ENCODE measurements around the gene ZNF672. TPM values are rescaled to one million over a fixed set of nuclear protein-coding genes. Genes with fewer than 3 reads are reported as not detected.
A peak's percentile ranks its signal among the peaks of the same experiment; 100 is the strongest.

ZNF672 gene
- total RNA-seq, 3 donors from 2014 or later, result 23.2 to 31.6 (median 27.2) TPM

- no peaks in the 10 kb centered on the region for H3K9me3 ChIP-seq
- H3K4me3 ChIP-seq, result no peak overlapping the region
- no peak overlapping the region for H3K27ac ChIP-seq
- no peak for DNase-seq (ENCODE audit: low spot score in 2 of 2)
- intact Hi-C loops (cut with DNase I; ENCODE audit: low total_unique reads), result no loop called here
- TF ChIP-seq CTCF (IDR thresholded peaks at IDR 0.05) (no peak), POLR2AphosphoS5 (IDR thresholded peaks at IDR 0.05) (no peak), POLR2A (IDR thresholded peaks at IDR 0.05) (no peak)
- H3K36me3 ChIP-seq, result no peaks in the 10 kb centered on the region
- H3K27me3 ChIP-seq, result no peaks in the 10 kb centered on the region
- H3K4me1 ChIP-seq, result peaks cover 5 to 19% of the 10 kb centered on the region in 2 donors
Observed at GRCh38 chr1:248821101-248821500, 16.9 kb upstream of the ZNF672 start.

GRCh38 chr1:248821641-248822040, 16.4 kb upstream of the ZNF672 start:
- Histone ChIP-seq H3K27me3 (no peaks in the 10 kb centered on the region), H3K27ac (no peak overlapping the region), H3K9me3 (no peaks in the 10 kb centered on the region), H3K4me3 (no peak overlapping the region), H3K4me1 (peaks cover 5 to 19% of the 10 kb centered on the region in 2 donors), H3K36me3 (no peaks in the 10 kb centered on the region)
- intact Hi-C loops (cut with DNase I; ENCODE audit: low total_unique reads), result no loop called here
- TF ChIP-seq POLR2AphosphoS5 (IDR thresholded peaks at IDR 0.05) (no peak), POLR2A (IDR thresholded peaks at IDR 0.05) (no peak), CTCF (IDR thresholded peaks at IDR 0.05) (no peak)
- DNase-seq (ENCODE audit: low spot score in 2 of 2), result peak in 1 of 2 donors; percentile 5

DNA sequence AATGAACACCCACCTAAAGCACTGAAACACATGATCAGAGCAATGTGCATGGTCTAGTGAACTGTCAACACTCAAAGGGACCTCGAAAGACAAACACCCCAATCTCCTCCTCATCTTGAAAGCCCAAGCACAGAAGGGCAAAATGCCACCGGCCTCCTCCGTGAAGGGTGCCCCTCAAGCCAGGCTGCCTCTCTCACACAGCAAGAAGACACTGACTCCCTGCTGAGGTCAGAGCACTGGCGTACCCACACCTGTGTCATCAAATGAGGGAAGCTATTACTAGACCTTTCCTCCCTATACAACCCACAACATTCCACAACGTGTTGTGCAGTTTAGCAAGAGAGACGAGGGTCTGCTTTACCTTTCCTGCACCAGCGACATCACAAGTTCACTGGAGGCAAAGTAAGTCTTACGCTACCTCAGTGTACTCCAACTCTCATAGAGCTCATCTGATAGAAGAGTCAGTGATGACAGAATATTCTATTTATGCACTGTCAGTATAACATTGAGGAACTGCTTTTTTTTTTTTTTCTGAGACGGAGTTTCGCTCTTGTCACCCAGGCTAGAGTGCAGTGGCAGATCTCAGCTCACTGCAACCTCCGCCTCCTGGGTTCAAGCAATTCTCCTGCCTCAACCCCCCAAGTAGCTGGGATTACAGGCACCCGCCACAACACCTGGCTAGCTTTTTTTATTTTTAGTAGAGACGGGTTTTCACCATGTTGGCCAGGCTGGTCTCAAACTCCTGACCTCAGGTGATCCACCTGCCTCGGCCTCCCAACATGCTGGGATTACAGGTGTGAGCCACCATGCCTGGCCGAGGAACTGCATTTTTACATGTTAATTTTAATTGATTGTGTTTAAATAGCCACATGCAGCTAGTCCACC, 15.6 kb upstream of the ZNF672 start:
- TF ChIP-seq POLR2A (IDR thresholded peaks at IDR 0.05) (no peak), CTCF (IDR thresholded peaks at IDR 0.05) (no peak), POLR2AphosphoS5 (IDR thresholded peaks at IDR 0.05) (no peak)
- Histone ChIP-seq H3K4me1 (peaks cover 5 to 19% of the 10 kb centered on the region in 2 donors), H3K9me3 (no peaks in the 10 kb centered on the region), H3K36me3 (no peaks in the 10 kb centered on the region), H3K27me3 (no peaks in the 10 kb centered on the region), H3K27ac (no peak overlapping the region), H3K4me3 (peak overlapping the region in 1 of 3 donors; percentile 96)
- intact Hi-C loops (cut with DNase I; ENCODE audit: low total_unique reads), result no loop called here
- DNase-seq (ENCODE audit: low spot score in 2 of 2), result peak in 1 of 2 donors; percentile 11

DNA sequence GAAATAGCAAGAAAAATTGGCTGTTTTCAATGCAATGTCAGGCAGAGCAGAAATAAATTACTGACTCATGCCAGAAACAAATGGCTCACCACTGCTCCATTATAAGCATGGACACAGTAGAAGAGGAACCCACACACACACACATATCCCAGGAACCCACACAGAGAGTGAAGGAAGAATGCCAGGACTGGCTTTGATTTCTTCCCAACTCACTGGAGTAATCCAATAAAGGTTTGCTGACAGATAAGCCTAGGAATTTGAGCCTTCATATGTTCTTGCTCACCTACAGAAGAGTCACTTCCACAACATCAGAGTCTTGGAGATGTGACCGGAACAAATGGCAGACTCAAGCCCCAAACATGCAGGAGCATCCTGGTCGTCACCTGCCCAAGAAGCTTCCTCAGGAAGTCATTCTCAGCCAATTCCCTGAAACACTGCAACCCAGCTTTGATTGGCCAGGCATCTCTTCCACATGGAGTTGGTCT, 14.5 kb upstream of the ZNF672 start:
- Histone ChIP-seq H3K4me3 (peak overlapping the region in 2 of 3 donors; percentile 90 to 96), H3K4me1 (peaks cover 5 to 19% of the 10 kb centered on the region in 2 donors), H3K36me3 (no peaks in the 10 kb centered on the region), H3K9me3 (no peaks in the 10 kb centered on the region), H3K27ac (no peak overlapping the region), H3K27me3 (no peaks in the 10 kb centered on the region)
- no peak for DNase-seq (ENCODE audit: low spot score in 2 of 2)
- TF ChIP-seq POLR2A (IDR thresholded peaks at IDR 0.05) (no peak), CTCF (IDR thresholded peaks at IDR 0.05) (no peak), POLR2AphosphoS5 (IDR thresholded peaks at IDR 0.05) (no peak)
- intact Hi-C loops (cut with DNase I; ENCODE audit: low total_unique reads), result no loop called here

DNA sequence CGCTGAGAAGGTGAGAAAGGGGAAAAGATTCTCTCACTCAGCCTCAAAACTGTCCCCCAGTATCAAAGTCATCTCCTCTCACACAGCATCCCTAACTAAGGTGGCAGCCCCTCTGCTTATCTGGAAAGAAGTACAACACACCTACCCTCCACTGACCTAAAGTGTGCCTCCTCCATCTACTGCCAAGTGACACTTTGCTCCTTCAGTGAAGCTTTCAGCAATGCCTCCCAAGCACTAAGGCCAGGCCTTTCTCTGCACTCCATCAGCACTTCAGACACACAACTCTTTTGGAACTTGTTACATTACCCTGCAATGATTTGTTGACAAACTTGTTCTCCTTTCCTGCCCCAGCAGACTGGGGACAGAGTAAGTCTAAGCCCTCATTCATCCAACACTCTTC, 13.7 kb upstream of the ZNF672 start:
- Histone ChIP-seq H3K27me3 (no peaks in the 10 kb centered on the region), H3K36me3 (no peaks in the 10 kb centered on the region), H3K27ac (peak overlapping the region in 1 of 2 donors; percentile 98), H3K4me3 (peak overlapping the region; percentile 74 to 96 (median 90)), H3K9me3 (no peaks in the 10 kb centered on the region), H3K4me1 (peaks cover 5 to 19% of the 10 kb centered on the region in 2 donors)
- TF ChIP-seq POLR2A (IDR thresholded peaks at IDR 0.05), result no peak
- no peak for TF ChIP-seq CTCF (IDR thresholded peaks at IDR 0.05)
- no peak for TF ChIP-seq POLR2AphosphoS5 (IDR thresholded peaks at IDR 0.05)
- DNase-seq (ENCODE audit: low spot score in 2 of 2), result no peak
- intact Hi-C loops (cut with DNase I; ENCODE audit: low total_unique reads), result no loop called here
